Keratinocyte (primary cell): Measurements from ENCODE around the gene SLC25A13. TPM values are rescaled to one million over a fixed set of nuclear protein-coding genes. Genes with fewer than 3 reads are reported as not detected.

Source experiments
- DNase-seq: peaks from one replicate; pipeline ENCODE4 v3.0.0-alpha.2; 2011; ENCODE audit warnings: low read depth, missing footprints, low spot score
- FAIRE-seq: peaks from 2 replicates; lab custom pipeline; 2011; peaks lifted over from hg19 to GRCh38; lab: Jason Lieb, UNC
- H2AFZ ChIP-seq: 2 replicates; pipeline ENCODE4 v1.6.0; 2012; ENCODE audit warnings: low read length, control low read depth, inconsistent platforms; ENCODE audit not compliant: control insufficient read depth
- H3K27ac ChIP-seq: 2 replicates; pipeline ENCODE4 v1.5.1; 2011; ENCODE audit warnings: low read length; ENCODE audit not compliant: control insufficient read depth, insufficient read depth
- H3K27me3 ChIP-seq: 3 replicates; pipeline ENCODE4 v1.6.0; 2011; ENCODE audit warnings: low read length; ENCODE audit not compliant: control insufficient read depth, insufficient read depth; ENCODE audit errors: extremely low read depth
- H3K36me3 ChIP-seq, 2 experiments: 2 replicates in 1 of 2; 3 replicates in 1 of 2; pipeline ENCODE4 v1.5.1; 2011; ENCODE audit warnings: low read length in 2 of 2, mild to moderate bottlenecking in 1 of 2; ENCODE audit not compliant: control insufficient read depth in 2 of 2, insufficient read depth in 2 of 2; ENCODE audit errors: extremely low read depth in 1 of 2
- H3K4me1 ChIP-seq: 3 replicates; pipeline ENCODE4 v1.5.1; 2011; ENCODE audit warnings: low read length; ENCODE audit not compliant: control insufficient read depth, insufficient read depth; ENCODE audit errors: extremely low read depth
- H3K4me2 ChIP-seq: 3 replicates; pipeline ENCODE4 v1.6.0; 2011; ENCODE audit warnings: low read depth, low read length; ENCODE audit not compliant: control insufficient read depth, insufficient read depth; ENCODE audit errors: extremely low read depth
- H3K4me3 ChIP-seq, 3 experiments: fragments of 200-600 bp in 1 of 3; sonication (generic) in 1 of 3; 2 replicates in 2 of 3; 3 replicates in 1 of 3; pipeline ENCODE4 v1.5.1; 2011 to 2016; ENCODE audit warnings: low read length in 3 of 3, mild to moderate bottlenecking in 3 of 3, control low read depth in 2 of 3, inconsistent platforms in 1 of 3, low read depth in 1 of 3, mixed read lengths in 1 of 3, mixed run types in 1 of 3, moderate library complexity in 1 of 3; ENCODE audit not compliant: control insufficient read depth in 2 of 3, insufficient read depth in 2 of 3; ENCODE audit errors: extremely low read depth in 1 of 3
- H3K79me2 ChIP-seq: 2 replicates; pipeline ENCODE4 v1.6.0; 2012; ENCODE audit warnings: low read length; ENCODE audit not compliant: control insufficient read depth, insufficient read depth
- H3K9ac ChIP-seq: 3 replicates; pipeline ENCODE4 v1.6.0; 2011; ENCODE audit warnings: low read length; ENCODE audit not compliant: control insufficient read depth, insufficient read depth; ENCODE audit errors: extremely low read depth
- H3K9me1 ChIP-seq: 3 replicates; pipeline ENCODE4 v1.6.0; 2011; ENCODE audit warnings: low read length; ENCODE audit not compliant: control insufficient read depth, insufficient read depth; ENCODE audit errors: extremely low read depth
- H3K9me3 ChIP-seq: 2 replicates; pipeline ENCODE4 v1.5.1; 2012; ENCODE audit warnings: low read depth, low read length; ENCODE audit not compliant: control insufficient read depth
- H4K20me1 ChIP-seq: 3 replicates; pipeline ENCODE4 v1.6.0; 2011; ENCODE audit warnings: low read length; ENCODE audit not compliant: control insufficient read depth, insufficient read depth; ENCODE audit errors: extremely low read depth
- CTCF ChIP-seq, 3 experiments: IDR thresholded peaks in 1 of 3; conservative IDR thresholded peaks in 1 of 3; optimal IDR thresholded peaks in 1 of 3; 2 replicates in 2 of 3; 3 replicates in 1 of 3; pipeline versions ENCODE3 to v1.5.1; 2011; ENCODE audit warnings: low read length in 3 of 3, mild to moderate bottlenecking in 3 of 3, moderate library complexity in 2 of 3, control low read depth in 1 of 3, inconsistent platforms in 1 of 3; ENCODE audit not compliant: insufficient read depth in 2 of 3; ENCODE audit errors: extremely low read depth in 1 of 3
- EZH2 ChIP-seq: IDR thresholded peaks from one replicate; pipeline ENCODE4 v1.6.1; 2012; ENCODE audit warnings: inconsistent platforms, mild to moderate bottlenecking, low read length, moderate library complexity
- dilution Hi-C: fragments of 300-500 bp; cut with MboI; formaldehyde crosslinking; loops from one replicate; pipeline ENCODE4 v1.7.0; 2020; ENCODE audit warnings: low sequenced_read_pairs; ENCODE audit not compliant: extremely low pct_ligation_motif_present
- polyA plus RNA-seq, 5 experiments: library from polyadenylated mRNA; depleted of rRNA in 3 of 5; stranded (reverse) in 3 of 5; stranded (forward) in 1 of 5; unstranded in 1 of 5; fragments of >200 nt; gene quantifications; 1 replicate in 1 of 5; 2 replicates in 3 of 5; 3 replicates in 1 of 5; pipeline versions ENCODE4 v1.2.1 to v1.2.3, GENCODE V29; 2011 to 2012; ENCODE audit warnings: missing spikeins in 2 of 5, low read depth in 1 of 5, low replicate concordance in 1 of 5

SLC25A13 gene
- polyA plus RNA-seq, 1 donor (not counting 4 experiments of a cell fraction or from before 2014, with no cell fraction given) = 29.4 TPM

DNA sequence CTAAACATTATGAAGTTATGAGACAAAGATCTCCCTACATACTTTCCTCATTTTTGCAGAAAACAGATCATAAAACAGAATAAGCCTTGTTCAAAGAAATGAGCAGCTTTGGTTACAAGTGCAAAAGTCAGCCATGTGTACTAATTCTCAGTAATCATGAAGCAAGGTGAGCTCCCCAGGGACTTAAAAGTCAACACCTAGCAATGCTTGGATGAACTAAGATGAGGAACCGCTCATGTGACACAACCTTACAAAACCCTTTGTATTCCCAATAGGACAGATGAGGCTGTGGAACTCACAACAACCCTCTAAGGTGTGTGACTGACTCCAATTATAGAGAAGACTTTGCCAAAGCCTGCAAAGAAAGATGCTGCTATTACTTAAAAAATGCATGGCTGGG is 154.5 kb downstream of the SLC25A13 start:
- no peak overlapping the region for H3K4me2 ChIP-seq
- no peak overlapping the region for H3K27ac ChIP-seq
- peaks cover 4% of the 10 kb centered on the region for H3K4me1 ChIP-seq
- H3K27me3 ChIP-seq = no peaks in the 10 kb centered on the region
- FAIRE-seq (no peak), DNase-seq (no peak)
- H3K9me3 ChIP-seq = no peaks in the 10 kb centered on the region
- H3K79me2 ChIP-seq = no peaks in the 10 kb centered on the region
- peaks cover 10 to 12% of the 10 kb centered on the region in 2 experiments for H3K36me3 ChIP-seq
- H4K20me1 ChIP-seq = no peaks in the 10 kb centered on the region
- no peak overlapping the region for H3K9ac ChIP-seq
- dilution Hi-C loops = no loop called here
- no peak overlapping the region for H3K4me3 ChIP-seq
- TF ChIP-seq EZH2 (no peak), CTCF (optimal IDR thresholded peaks at IDR 0.05 in 1 of 3, IDR thresholded peaks at IDR 0.05 in 1 of 3, conservative IDR thresholded peaks at IDR 0.05 in 1 of 3; ENCODE audit: extremely low read depth in 1 of 3, insufficient read depth in 2 of 3, low read length in 3 of 3) (no peak)
- H3K9me1 ChIP-seq = no peaks in the 10 kb centered on the region
- no peak overlapping the region for H2AFZ ChIP-seq

GRCh38 chr7:96161897-96162296 is 160.0 kb downstream of the SLC25A13 start:
- FAIRE-seq (no peak), DNase-seq (no peak)
- H3K4me2 ChIP-seq = no peak overlapping the region
- no peak overlapping the region for H3K27ac ChIP-seq
- H3K4me1 ChIP-seq = peaks cover 7% of the 10 kb centered on the region
- no peak overlapping the region for H2AFZ ChIP-seq
- H3K27me3 ChIP-seq = no peaks in the 10 kb centered on the region
- H3K4me3 ChIP-seq = no peak overlapping the region
- no peaks in the 10 kb centered on the region for H3K9me1 ChIP-seq
- no peaks in the 10 kb centered on the region for H4K20me1 ChIP-seq
- TF ChIP-seq CTCF (optimal IDR thresholded peaks at IDR 0.05 in 1 of 3, IDR thresholded peaks at IDR 0.05 in 1 of 3, conservative IDR thresholded peaks at IDR 0.05 in 1 of 3; ENCODE audit: extremely low read depth in 1 of 3, insufficient read depth in 2 of 3, low read length in 3 of 3) (no peak), EZH2 (no peak)
- peaks cover 4 to 6% of the 10 kb centered on the region in 2 experiments for H3K36me3 ChIP-seq
- no peak overlapping the region for H3K9ac ChIP-seq
- H3K79me2 ChIP-seq = no peaks in the 10 kb centered on the region
- H3K9me3 ChIP-seq = no peaks in the 10 kb centered on the region
- dilution Hi-C loops = no loop called here
